ENCODE data around the gene CALHM3. TPM values are rescaled to one million over a fixed set of nuclear protein-coding genes. Genes with fewer than 3 reads are reported as not detected.

Gene CALHM3
- polyA plus RNA-seq, 1 donor from 2014 or later = not detected

DNA sequence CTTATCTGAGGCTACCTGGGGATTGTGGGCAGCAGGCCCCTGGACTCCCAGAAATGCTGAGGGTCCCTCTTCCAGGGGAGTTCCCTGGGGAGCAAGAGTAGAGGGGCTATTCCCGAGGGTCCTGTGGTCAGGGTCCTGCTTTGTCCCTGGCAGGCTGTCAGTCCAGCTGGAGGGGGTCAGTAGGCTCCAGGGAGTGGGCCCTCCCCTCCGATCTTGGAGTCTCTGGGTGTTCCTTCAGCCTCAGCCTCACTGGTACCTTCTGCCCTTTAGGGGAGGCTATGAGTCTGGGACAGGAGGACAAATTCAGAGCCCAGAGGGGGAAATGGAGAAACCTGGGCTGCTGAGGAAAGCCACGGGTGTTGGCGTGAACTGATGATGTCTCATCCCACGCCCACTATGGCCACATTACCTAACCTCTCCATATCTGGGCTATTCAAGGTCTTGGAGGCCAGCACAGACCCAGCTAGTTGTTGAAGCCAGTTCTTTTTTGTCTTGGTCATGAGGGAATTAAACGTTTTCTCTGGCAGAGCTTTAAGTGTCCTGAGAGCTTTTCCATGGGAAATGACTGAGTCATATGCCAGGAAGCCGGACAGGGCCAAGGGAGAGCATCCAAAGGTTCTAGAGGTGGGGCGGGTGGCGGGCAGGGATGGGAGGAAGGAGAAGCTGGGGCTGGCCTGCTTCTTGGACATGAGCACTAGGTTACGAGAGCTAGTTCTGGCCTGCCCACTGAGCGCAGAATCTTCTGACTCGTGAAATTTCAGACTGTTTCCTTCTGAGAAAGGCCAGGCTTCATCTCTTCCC is 33.1 kb downstream of the CALHM3 start:
- Histone ChIP-seq H3K4me2 (ENCODE audit: low read length) (no peak overlapping the region), H3K9me2 (ENCODE audit: insufficient read depth, low read length) (no peaks in the 10 kb centered on the region), H4K20me1 (ENCODE audit: insufficient read depth) (no peaks in the 10 kb centered on the region), H3K9ac (ENCODE audit: low read length) (no peak overlapping the region), H3F3A (ENCODE audit: insufficient read depth, low read length, poor library complexity, severe bottlenecking) (no peaks in the 10 kb centered on the region), H3K27me3 (ENCODE audit: insufficient read depth, low read depth, low read length) (no peaks in the 10 kb centered on the region), H3K36me3 (ENCODE audit: insufficient read depth, low read length) (peaks cover 7% of the 10 kb centered on the region), H3K4me3 (ENCODE audit: low read length) (no peak overlapping the region), H3K9me3 (ENCODE audit: low read length) (no peaks in the 10 kb centered on the region), H3K27ac (ENCODE audit: low read length) (no peak overlapping the region), H3K79me2 (replicated peaks; ENCODE audit: insufficient read depth, low read length) (no peaks in the 10 kb centered on the region), H2AFZ (ENCODE audit: low read depth, low read length) (no peak overlapping the region)
- TF ChIP-seq POLR2AphosphoS5 (IDR thresholded peaks at IDR 0.05) = no peak
- TF ChIP-seq SMC3 (conservative IDR thresholded peaks at IDR 0.05; ENCODE audit: poor library complexity) = no peak
- no peak for TF ChIP-seq RAD21 (conservative IDR thresholded peaks at IDR 0.05)
- TF ChIP-seq, protein P1, sequence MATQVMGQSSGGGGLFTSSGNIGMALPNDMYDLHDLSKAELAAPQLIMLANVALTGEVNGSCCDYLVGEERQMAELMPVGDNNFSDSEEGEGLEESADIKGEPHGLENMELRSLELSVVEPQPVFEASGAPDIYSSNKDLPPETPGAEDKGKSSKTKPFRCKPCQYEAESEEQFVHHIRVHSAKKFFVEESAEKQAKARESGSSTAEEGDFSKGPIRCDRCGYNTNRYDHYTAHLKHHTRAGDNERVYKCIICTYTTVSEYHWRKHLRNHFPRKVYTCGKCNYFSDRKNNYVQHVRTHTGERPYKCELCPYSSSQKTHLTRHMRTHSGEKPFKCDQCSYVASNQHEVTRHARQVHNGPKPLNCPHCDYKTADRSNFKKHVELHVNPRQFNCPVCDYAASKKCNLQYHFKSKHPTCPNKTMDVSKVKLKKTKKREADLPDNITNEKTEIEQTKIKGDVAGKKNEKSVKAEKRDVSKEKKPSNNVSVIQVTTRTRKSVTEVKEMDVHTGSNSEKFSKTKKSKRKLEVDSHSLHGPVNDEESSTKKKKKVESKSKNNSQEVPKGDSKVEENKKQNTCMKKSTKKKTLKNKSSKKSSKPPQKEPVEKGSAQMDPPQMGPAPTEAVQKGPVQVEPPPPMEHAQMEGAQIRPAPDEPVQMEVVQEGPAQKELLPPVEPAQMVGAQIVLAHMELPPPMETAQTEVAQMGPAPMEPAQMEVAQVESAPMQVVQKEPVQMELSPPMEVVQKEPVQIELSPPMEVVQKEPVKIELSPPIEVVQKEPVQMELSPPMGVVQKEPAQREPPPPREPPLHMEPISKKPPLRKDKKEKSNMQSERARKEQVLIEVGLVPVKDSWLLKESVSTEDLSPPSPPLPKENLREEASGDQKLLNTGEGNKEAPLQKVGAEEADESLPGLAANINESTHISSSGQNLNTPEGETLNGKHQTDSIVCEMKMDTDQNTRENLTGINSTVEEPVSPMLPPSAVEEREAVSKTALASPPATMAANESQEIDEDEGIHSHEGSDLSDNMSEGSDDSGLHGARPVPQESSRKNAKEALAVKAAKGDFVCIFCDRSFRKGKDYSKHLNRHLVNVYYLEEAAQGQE (IDR thresholded peaks at IDR 0.05; ENCODE audit: borderline replicate concordance) = no peak
- TF ChIP-seq, protein P2, sequence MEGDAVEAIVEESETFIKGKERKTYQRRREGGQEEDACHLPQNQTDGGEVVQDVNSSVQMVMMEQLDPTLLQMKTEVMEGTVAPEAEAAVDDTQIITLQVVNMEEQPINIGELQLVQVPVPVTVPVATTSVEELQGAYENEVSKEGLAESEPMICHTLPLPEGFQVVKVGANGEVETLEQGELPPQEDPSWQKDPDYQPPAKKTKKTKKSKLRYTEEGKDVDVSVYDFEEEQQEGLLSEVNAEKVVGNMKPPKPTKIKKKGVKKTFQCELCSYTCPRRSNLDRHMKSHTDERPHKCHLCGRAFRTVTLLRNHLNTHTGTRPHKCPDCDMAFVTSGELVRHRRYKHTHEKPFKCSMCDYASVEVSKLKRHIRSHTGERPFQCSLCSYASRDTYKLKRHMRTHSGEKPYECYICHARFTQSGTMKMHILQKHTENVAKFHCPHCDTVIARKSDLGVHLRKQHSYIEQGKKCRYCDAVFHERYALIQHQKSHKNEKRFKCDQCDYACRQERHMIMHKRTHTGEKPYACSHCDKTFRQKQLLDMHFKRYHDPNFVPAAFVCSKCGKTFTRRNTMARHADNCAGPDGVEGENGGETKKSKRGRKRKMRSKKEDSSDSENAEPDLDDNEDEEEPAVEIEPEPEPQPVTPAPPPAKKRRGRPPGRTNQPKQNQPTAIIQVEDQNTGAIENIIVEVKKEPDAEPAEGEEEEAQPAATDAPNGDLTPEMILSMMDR (IDR thresholded peaks at IDR 0.05; ENCODE audit: poor library complexity, severe bottlenecking) = no peak
- TF ChIP-seq MXI1 (conservative IDR thresholded peaks at IDR 0.05; ENCODE audit: poor library complexity, severe bottlenecking) = no peak
- no peak for TF ChIP-seq EP300 (conservative IDR thresholded peaks at IDR 0.05; ENCODE audit: poor library complexity, severe bottlenecking)
- TF ChIP-seq TAF1 (IDR thresholded peaks at IDR 0.05; ENCODE audit: low read depth) = no peak
- no peak for TF ChIP-seq EZH2 (IDR thresholded peaks at IDR 0.05; ENCODE audit: borderline replicate concordance, insufficient read depth, low read length, poor library complexity, severe bottlenecking)

DNA sequence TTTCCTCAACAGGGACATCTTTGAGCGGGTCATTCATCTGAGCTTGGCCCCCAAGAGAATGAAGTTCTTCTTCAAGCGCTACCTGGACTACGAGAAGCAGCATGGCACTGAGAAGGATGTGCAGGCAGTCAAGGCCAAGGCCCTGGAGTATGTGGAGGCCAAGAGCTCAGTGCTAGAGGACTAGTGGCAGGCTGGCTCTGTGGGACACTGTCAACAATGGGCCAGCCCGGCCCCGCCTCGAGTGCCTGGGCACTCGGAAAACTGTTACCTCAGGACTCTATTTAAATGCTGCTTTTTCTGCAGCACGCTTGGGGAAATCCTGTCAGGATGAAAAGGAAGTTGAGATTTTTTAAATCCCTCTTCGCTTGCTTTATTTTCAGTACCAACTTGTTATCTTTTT is 33.7 kb downstream of the CALHM3 start:
- H3K36me3 ChIP-seq (ENCODE audit: insufficient read depth, low read length) = peaks cover 7% of the 10 kb centered on the region
- no peak overlapping the region for H3K9ac ChIP-seq (ENCODE audit: low read length)
- no peaks in the 10 kb centered on the region for H4K20me1 ChIP-seq (ENCODE audit: insufficient read depth)
- H3K79me2 ChIP-seq (replicated peaks; ENCODE audit: insufficient read depth, low read length) = no peaks in the 10 kb centered on the region
- no peak overlapping the region for H3K4me3 ChIP-seq (ENCODE audit: low read length)
- H3F3A ChIP-seq (ENCODE audit: insufficient read depth, low read length, poor library complexity, severe bottlenecking) = no peaks in the 10 kb centered on the region
- no peak overlapping the region for H3K27ac ChIP-seq (ENCODE audit: low read length)
- TF ChIP-seq EZH2 (IDR thresholded peaks at IDR 0.05; ENCODE audit: borderline replicate concordance, insufficient read depth, low read length, poor library complexity, severe bottlenecking) (no peak), EP300 (conservative IDR thresholded peaks at IDR 0.05; ENCODE audit: poor library complexity, severe bottlenecking) (no peak), MXI1 (conservative IDR thresholded peaks at IDR 0.05; ENCODE audit: poor library complexity, severe bottlenecking) (no peak), TAF1 (IDR thresholded peaks at IDR 0.05; ENCODE audit: low read depth) (no peak), RAD21 (conservative IDR thresholded peaks at IDR 0.05) (no peak), SMC3 (conservative IDR thresholded peaks at IDR 0.05; ENCODE audit: poor library complexity) (no peak), POLR2AphosphoS5 (IDR thresholded peaks at IDR 0.05) (no peak)
- TF ChIP-seq, protein P2 (IDR thresholded peaks at IDR 0.05; ENCODE audit: poor library complexity, severe bottlenecking) = no peak
- TF ChIP-seq, protein P1 (IDR thresholded peaks at IDR 0.05; ENCODE audit: borderline replicate concordance) = no peak
- H3K9me2 ChIP-seq (ENCODE audit: insufficient read depth, low read length) = no peaks in the 10 kb centered on the region
- H2AFZ ChIP-seq (ENCODE audit: low read depth, low read length) = no peak overlapping the region
- no peaks in the 10 kb centered on the region for H3K9me3 ChIP-seq (ENCODE audit: low read length)
- H3K4me2 ChIP-seq (ENCODE audit: low read length) = no peak overlapping the region
- H3K27me3 ChIP-seq (ENCODE audit: insufficient read depth, low read depth, low read length) = no peaks in the 10 kb centered on the region
